ENCODE results near the gene PAX6. TPM values are rescaled to one million over a fixed set of nuclear protein-coding genes. Genes with fewer than 3 reads are reported as not detected.

The PAX6 gene
- polyA plus RNA-seq, 1 of the 3 experiments (the other 2 are of a cell fraction), result not detected

- peak; percentile 36 for DNase-seq
- TF ChIP-seq POLR2AphosphoS5 (IDR thresholded peaks at IDR 0.05; ENCODE audit: low read depth, low read length) (no peak), FOXJ3 (CRISPR knock-in tag; IDR thresholded peaks at IDR 0.05) (no peak), CHD2 (IDR thresholded peaks at IDR 0.05; ENCODE audit: low read length, partially characterized antibody) (no peak), SMC3 (IDR thresholded peaks at IDR 0.05; ENCODE audit: low read depth, low read length) (no peak), NRF1 (IDR thresholded peaks at IDR 0.05; ENCODE audit: low read depth, low read length) (no peak), JUND (IDR thresholded peaks at IDR 0.05) (no peak), PBX3 (IDR thresholded peaks at IDR 0.05) (no peak), RAD21 (IDR thresholded peaks at IDR 0.05; ENCODE audit: low read length) (no peak), USF1 (IDR thresholded peaks at IDR 0.05; ENCODE audit: borderline replicate concordance, low read depth) (no peak), TCF12 (IDR thresholded peaks at IDR 0.05) (no peak), SIN3A (IDR thresholded peaks at IDR 0.05; ENCODE audit: borderline replicate concordance, low read depth, low read length) (no peak), GATA2 (CRISPR knock-in tag; IDR thresholded peaks at IDR 0.05) (no peak), FOXM1 (IDR thresholded peaks at IDR 0.05; ENCODE audit: low read depth) (no peak), EZH2phosphoT487 (IDR thresholded peaks at IDR 0.05; ENCODE audit: borderline replicate concordance, low read depth) (no peak), MXI1 (IDR thresholded peaks at IDR 0.05; ENCODE audit: low read depth, low read length) (no peak), TAF1 (IDR thresholded peaks at IDR 0.05; ENCODE audit: borderline replicate concordance, low read depth, low read length) (no peak), YY1 (IDR thresholded peaks at IDR 0.05; ENCODE audit: low read depth) (no peak), ELF1 (IDR thresholded peaks at IDR 0.05) (no peak)
- TF ChIP-seq, protein P1, sequence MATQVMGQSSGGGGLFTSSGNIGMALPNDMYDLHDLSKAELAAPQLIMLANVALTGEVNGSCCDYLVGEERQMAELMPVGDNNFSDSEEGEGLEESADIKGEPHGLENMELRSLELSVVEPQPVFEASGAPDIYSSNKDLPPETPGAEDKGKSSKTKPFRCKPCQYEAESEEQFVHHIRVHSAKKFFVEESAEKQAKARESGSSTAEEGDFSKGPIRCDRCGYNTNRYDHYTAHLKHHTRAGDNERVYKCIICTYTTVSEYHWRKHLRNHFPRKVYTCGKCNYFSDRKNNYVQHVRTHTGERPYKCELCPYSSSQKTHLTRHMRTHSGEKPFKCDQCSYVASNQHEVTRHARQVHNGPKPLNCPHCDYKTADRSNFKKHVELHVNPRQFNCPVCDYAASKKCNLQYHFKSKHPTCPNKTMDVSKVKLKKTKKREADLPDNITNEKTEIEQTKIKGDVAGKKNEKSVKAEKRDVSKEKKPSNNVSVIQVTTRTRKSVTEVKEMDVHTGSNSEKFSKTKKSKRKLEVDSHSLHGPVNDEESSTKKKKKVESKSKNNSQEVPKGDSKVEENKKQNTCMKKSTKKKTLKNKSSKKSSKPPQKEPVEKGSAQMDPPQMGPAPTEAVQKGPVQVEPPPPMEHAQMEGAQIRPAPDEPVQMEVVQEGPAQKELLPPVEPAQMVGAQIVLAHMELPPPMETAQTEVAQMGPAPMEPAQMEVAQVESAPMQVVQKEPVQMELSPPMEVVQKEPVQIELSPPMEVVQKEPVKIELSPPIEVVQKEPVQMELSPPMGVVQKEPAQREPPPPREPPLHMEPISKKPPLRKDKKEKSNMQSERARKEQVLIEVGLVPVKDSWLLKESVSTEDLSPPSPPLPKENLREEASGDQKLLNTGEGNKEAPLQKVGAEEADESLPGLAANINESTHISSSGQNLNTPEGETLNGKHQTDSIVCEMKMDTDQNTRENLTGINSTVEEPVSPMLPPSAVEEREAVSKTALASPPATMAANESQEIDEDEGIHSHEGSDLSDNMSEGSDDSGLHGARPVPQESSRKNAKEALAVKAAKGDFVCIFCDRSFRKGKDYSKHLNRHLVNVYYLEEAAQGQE (IDR thresholded peaks at IDR 0.05; ENCODE audit: low read depth, low read length), result no peak
- H3K9ac ChIP-seq, result no peak overlapping the region
- peaks cover 93% of the 10 kb centered on the region for H3K27me3 ChIP-seq (ENCODE audit: insufficient read depth)
- ChIA-PET CTCF (no interaction called here), POLR2A (no interaction called here)
- no peak overlapping the region for H2AFZ ChIP-seq (ENCODE audit: low read depth)
- no peaks in the 10 kb centered on the region for H4K20me1 ChIP-seq (ENCODE audit: insufficient read depth)
- no peak overlapping the region for H3K27ac ChIP-seq (ENCODE audit: low read depth in 2 of 2, low read length in 1 of 2)
- H3F3A ChIP-seq (replicated peaks; ENCODE audit: insufficient read depth), result no peaks in the 10 kb centered on the region
- H3K4me2 ChIP-seq, result no peak overlapping the region
- H3K4me3 ChIP-seq (ENCODE audit: low read depth in 2 of 2, low read length in 1 of 2), result no peak overlapping the region
- H3K79me2 ChIP-seq (ENCODE audit: insufficient read depth), result no peaks in the 10 kb centered on the region
- no peaks in the 10 kb centered on the region for H3K36me3 ChIP-seq (replicated peaks in 1 of 2; ENCODE audit: control insufficient read depth in 1 of 2, insufficient read depth in 2 of 2, low read length in 1 of 2)
- 17% methylated on average over 14 of the region's 37 CpGs for WGBS (ENCODE audit: low lambda C conversion rate)
- H3K9me2 ChIP-seq, result no peaks in the 10 kb centered on the region
- H3K4me1 ChIP-seq (ENCODE audit: control insufficient read depth in 1 of 2, insufficient read depth in 2 of 2, low read depth in 1 of 2, low read length in 1 of 2), result no peaks in the 10 kb centered on the region
- no peaks in the 10 kb centered on the region for H3K9me3 ChIP-seq
These were observed 14.8 kb upstream of the PAX6 start for GRCh38 chr11:31825838-31826484.
